D721Med (cell line): Measurements from ENCODE around the gene SHISA3.

Experiments
- DNase-seq: peaks from one replicate; pipeline ENCODE4 v3.0.0; 2011; ENCODE audit warnings: low spot score; ENCODE audit not compliant: insufficient read length
- FAIRE-seq: peaks from 2 replicates; lab custom pipeline; 2011; peaks lifted over from hg19 to GRCh38; lab: Jason Lieb, UNC
- TF ChIP-seq, protein P1 (sequence below): IDR thresholded peaks from 2 replicates; pipeline ENCODE4 v1.5.1; 2012; ENCODE audit warnings: mild to moderate bottlenecking, control low read depth; ENCODE audit not compliant: insufficient read depth; ENCODE audit errors: missing control alignments

The SHISA3 gene

GRCh38 chr4:42359711-42360110 is 37.6 kb upstream of the SHISA3 start:
- DNase-seq (no peak), FAIRE-seq (no peak)
- TF ChIP-seq, protein P1, sequence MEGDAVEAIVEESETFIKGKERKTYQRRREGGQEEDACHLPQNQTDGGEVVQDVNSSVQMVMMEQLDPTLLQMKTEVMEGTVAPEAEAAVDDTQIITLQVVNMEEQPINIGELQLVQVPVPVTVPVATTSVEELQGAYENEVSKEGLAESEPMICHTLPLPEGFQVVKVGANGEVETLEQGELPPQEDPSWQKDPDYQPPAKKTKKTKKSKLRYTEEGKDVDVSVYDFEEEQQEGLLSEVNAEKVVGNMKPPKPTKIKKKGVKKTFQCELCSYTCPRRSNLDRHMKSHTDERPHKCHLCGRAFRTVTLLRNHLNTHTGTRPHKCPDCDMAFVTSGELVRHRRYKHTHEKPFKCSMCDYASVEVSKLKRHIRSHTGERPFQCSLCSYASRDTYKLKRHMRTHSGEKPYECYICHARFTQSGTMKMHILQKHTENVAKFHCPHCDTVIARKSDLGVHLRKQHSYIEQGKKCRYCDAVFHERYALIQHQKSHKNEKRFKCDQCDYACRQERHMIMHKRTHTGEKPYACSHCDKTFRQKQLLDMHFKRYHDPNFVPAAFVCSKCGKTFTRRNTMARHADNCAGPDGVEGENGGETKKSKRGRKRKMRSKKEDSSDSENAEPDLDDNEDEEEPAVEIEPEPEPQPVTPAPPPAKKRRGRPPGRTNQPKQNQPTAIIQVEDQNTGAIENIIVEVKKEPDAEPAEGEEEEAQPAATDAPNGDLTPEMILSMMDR = no peak

DNA sequence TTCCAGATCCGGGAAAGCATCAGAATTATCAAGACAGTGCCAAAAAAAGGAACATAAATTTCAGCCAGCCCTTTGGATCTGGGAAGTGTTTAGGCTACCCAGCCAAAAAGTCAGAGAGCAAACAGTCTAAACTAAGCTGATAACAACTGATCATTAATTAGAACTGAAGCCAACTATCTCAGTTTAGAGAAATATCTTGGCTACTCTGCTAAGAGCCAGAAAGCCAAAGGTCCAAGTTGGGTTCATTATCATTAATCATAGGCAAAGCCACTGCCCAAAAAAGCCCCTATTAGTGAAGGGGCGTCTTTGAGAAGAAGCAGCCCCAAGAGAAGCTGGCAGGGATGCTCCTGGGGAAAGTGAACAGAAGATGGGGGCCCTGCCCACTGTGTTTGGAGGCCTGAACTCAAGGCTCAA is 37.0 kb upstream of the SHISA3 start:
- DNase-seq = no peak
- no peak for FAIRE-seq
- TF ChIP-seq, protein P1 = no peak

DNA sequence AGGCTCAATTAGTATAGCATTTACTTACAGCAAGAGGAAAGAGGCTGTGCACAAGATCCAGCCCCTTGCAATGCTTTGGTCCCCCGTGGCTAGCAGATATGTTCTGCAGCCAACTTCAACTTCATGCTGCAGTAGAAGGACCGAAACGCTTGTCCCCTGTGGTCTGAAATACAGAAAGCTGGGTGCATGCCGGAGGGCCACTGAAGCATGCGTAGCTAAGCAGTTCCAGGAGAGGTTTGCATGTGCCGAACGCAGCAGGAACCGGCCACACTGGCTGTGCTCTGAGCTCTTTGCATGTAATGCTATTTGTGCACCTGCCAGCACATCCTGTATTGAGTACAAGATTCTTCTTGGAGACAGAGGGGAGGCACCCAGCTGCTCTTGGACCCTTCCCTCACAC is 35.8 kb upstream of the SHISA3 start:
- FAIRE-seq (no peak), DNase-seq (no peak)
- TF ChIP-seq, protein P1 = no peak

DNA sequence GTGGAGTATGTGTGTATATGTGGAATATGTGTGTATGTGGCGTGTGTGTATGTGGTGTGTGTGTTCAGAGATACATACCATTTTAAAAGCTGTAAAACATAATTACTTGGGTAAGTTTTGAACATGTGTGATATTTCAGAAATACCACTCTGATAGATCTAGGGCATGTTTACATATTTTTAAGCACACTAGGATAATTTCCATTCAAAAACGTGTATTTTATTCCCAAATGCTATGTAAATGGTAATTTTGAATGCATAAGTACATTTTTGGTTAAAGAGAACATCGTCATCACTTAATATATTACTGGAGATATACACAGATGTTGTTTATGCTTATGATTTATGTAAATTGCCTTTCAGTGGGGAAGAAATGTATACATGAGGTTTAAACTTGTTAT is 34.7 kb upstream of the SHISA3 start:
- no peak for FAIRE-seq
- DNase-seq = no peak
- TF ChIP-seq, protein P1 = no peak

DNA sequence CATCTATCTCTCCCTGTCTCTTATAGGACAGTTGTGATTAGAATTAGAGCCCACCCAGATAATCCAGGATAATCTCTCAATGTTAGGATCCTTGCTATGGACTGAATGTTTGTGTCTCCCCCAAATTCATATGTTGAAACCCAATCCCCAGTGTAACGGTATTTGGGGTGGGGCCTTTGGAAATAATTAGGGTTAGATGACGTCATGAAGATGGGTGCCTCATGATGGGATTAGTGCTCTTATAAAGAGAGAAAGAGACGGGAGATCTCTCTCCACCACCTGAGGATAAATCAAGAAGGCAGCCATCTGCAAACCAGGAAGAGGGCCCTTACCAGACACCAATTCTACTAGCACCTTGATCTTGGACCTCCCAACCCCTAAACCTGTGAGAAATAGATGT is 33.7 kb upstream of the SHISA3 start:
- TF ChIP-seq, protein P1 = no peak
- no peak for DNase-seq
- FAIRE-seq = no peak

DNA sequence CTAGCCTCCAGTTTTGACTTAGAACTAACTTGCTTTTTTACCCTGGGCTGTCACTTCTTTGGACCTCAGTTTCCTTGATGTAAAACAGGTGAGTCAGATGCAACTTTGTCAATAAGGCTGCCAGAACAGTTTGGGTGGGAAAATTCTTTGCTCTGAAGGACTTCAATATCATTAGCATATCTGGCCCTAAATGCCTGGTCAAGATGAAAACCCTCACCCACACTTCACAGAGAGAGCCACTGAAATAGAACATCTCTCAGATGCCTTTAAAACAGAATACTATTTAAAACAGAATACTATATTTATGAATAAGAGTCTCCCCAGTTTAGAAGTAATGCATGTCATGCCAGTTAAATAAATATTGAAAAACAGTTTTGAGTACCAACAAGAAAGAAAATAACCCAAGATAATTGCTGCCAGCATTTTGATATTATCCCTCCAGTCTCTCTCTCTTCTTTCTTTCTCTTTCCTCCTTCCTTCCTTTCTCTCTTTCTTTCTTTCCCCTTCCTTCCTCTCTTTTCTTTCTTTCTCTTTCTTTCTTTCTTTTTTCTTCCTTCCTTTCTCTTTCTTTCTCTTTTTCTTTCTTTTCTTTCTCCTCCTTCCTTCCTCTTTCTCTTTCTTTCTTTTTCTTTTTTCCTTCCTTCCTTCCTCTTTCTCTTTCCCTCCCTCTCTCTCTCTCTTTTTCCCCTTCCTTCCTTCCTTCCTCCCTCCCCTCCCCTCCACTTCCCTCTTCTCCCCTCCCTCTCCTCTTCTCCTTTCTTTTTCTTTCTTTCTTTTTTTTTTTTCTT is 32.8 kb upstream of the SHISA3 start:
- TF ChIP-seq, protein P1 = no peak
- DNase-seq (no peak), FAIRE-seq (no peak)

DNA sequence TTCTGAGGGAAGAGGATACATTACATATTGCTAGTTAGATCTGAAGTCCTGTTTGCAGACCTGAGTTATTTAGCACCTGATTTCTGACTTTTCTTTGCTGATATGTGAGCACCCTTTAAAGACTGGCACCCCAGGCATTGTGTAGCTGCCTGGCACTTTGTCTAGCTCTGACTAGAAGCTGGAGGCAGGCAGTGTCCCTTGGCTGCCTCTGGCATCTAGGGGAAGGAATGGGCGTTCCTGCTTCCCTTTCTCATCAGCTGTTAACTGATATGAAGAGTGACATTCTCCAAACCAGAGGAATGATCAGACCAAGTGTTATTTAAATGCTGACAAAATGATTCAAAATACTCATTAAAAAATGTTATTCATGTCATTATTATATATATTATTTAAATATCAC is 30.3 kb upstream of the SHISA3 start:
- FAIRE-seq = no peak
- TF ChIP-seq, protein P1 = no peak

More for the DNA sequence above, 30.3 kb upstream of the SHISA3 start:
- no peak for DNase-seq
